Psoas muscle (tissue), 8 donors: ENCODE results near the gene FBXW8. TPM values are rescaled to one million over a fixed set of nuclear protein-coding genes. Genes with fewer than 3 reads are reported as not detected.

ENCODE experiments used
- ATAC-seq, 4 donors: fragments of 200-7000 bp; cut with Tn5 transposase; one replicate each; pipeline ENCODE4 v1.9.1; 2020; ENCODE audit warnings: moderate library complexity in 3 of 4, mild to moderate bottlenecking in 2 of 4
- DNase-seq, 2 donors: peaks; one replicate each; pipeline ENCODE4 v3.0.0-alpha.2; 2020
- H3K27ac ChIP-seq: fragments of 200-600 bp; one replicate; pipeline ENCODE4 v1.8.0; 2022
- H3K27me3 ChIP-seq, 3 donors: fragments of 200-600 bp in 1 of 3; one replicate each; pipeline versions ENCODE4 v1.6.1 to v1.8.0; 2013 to 2022; ENCODE audit warnings: low read length in 2 of 3, mild to moderate bottlenecking in 2 of 3, moderate library complexity in 1 of 3; ENCODE audit not compliant: insufficient read depth in 3 of 3
- H3K36me3 ChIP-seq, 2 donors: fragments of 200-600 bp in 1 of 2; one replicate each; pipeline versions ENCODE4 v1.6.1 to v1.8.0; 2013 to 2022; ENCODE audit warnings: low read depth in 1 of 2, mild to moderate bottlenecking in 1 of 2, moderate library complexity in 1 of 2; ENCODE audit not compliant: insufficient read depth in 1 of 2
- H3K4me1 ChIP-seq: fragments of 200-600 bp; one replicate; pipeline ENCODE4 v1.8.0; 2022
- H3K4me3 ChIP-seq: fragments of 200-600 bp; one replicate; pipeline ENCODE4 v1.8.0; 2022; ENCODE audit warnings: mild to moderate bottlenecking
- H3K9me3 ChIP-seq: fragments of 200-600 bp; one replicate; pipeline ENCODE4 v1.8.0; 2022
- CTCF ChIP-seq: fragments of 200-600 bp; IDR thresholded peaks from one replicate; pipeline ENCODE4 v1.8.0; 2022; ENCODE audit warnings: antibody characterized with exemption
- WGBS, 3 donors: extraction: QIAGEN DNeasy Blood & Tissue Kit; methylation state at CpG; one replicate each; pipeline versions ENCODE4 v1.1.6 to v1.1.7; 2013; 5-methylcytosine and 5-hydroxymethylcytosine counted together
- intact Hi-C, 2 donors: fragments of 100-400 bp; cut with DNase I; formaldehyde crosslinking; loops; one replicate each; pipeline versions ENCODE4 v1.11.0 to v1.14.2; 2022
- polyA plus RNA-seq, 3 donors: library from polyadenylated mRNA; stranded (reverse); fragments of 200-250 nt; gene quantifications; one replicate each; pipeline ENCODE4 v1.2.3, GENCODE V29; 2013
- total RNA-seq, 4 donors: library from RNA; stranded (reverse); fragmentation: NEBNext Ultra II Directional in 2 of 4; extraction: Animal tissue kit (Norgen Biotek cat#: 25700) in 2 of 4; gene quantifications; one replicate each; pipeline versions ENCODE4 v1.2.1 to v1.2.4, GENCODE V29; 2021 to 2023
- donor health status: healthy with polysubstance abuse.
- donor health status: DM: no; HTN: no; CAD: no; lungs with moderate emphysema.
- donor health status: Bipolar disorder and iron deficiency.
- donor health status: healthy.
- donor health status: DM: yes; HTN: yes; CAD: no.
- donor health status: DM: no; HTN: no; CAD: no.
- donor health status: DM: no; HTN: no; CAD: no.
- donor health status: DM: yes; HTN: yes; CAD: no.

Gene FBXW8
- total and polyA plus RNA-seq, 7 donors, result 1.1 to 5.7 (median 3.0) TPM

GRCh38 chr12:117010693-117011451 is 100.1 kb downstream of the FBXW8 start:
- ATAC-seq (no peak), DNase-seq (no peak)
- H3K27me3 ChIP-seq, result no peaks in the 10 kb centered on the region
- 78 to 82% (median 81%) methylated on average over 17 of the region's 17 CpGs for WGBS, 3 donors
- H3K4me3 ChIP-seq, result no peak overlapping the region
- H3K4me1 ChIP-seq, result no peaks in the 10 kb centered on the region
- intact Hi-C loops, result no loop called here
- peaks cover 12% of the 10 kb centered on the region for H3K9me3 ChIP-seq
- H3K36me3 ChIP-seq, result peaks cover 0 to 48% of the 10 kb centered on the region in 2 donors
- no peak for TF ChIP-seq CTCF
- no peak overlapping the region for H3K27ac ChIP-seq

- H3K36me3 ChIP-seq, result peaks cover 0 to 42% of the 10 kb centered on the region in 2 donors
- TF ChIP-seq CTCF, result no peak
- no peaks in the 10 kb centered on the region for H3K4me1 ChIP-seq
- 67 to 74% (median 73%) methylated on average over 4 of the region's 4 CpGs for WGBS, 3 donors
- no peak overlapping the region for H3K4me3 ChIP-seq
- no peak overlapping the region for H3K27ac ChIP-seq
- no peak for DNase-seq
- intact Hi-C loops, result no loop called here
- no peak for ATAC-seq
- H3K27me3 ChIP-seq, result no peaks in the 10 kb centered on the region
- peaks cover 12% of the 10 kb centered on the region for H3K9me3 ChIP-seq
Observed at GRCh38 chr12:117011988-117012805, 101.4 kb downstream of the FBXW8 start.

- Histone ChIP-seq H3K36me3 (peaks cover 0 to 44% of the 10 kb centered on the region in 2 donors), H3K4me3 (no peak overlapping the region), H3K27ac (no peak overlapping the region), H3K27me3 (no peaks in the 10 kb centered on the region), H3K9me3 (peaks cover 12% of the 10 kb centered on the region), H3K4me1 (no peaks in the 10 kb centered on the region)
- intact Hi-C loops, result no loop called here
- ATAC-seq (no peak), DNase-seq (no peak)
- TF ChIP-seq CTCF, result no peak
- WGBS, 3 donors, result 68 to 84% (median 82%) methylated on average over 1 of the region's 1 CpG
Observed at GRCh38 chr12:117013726-117014125, 103.0 kb downstream of the FBXW8 start.

- no peaks in the 10 kb centered on the region for H3K27me3 ChIP-seq
- no peak overlapping the region for H3K4me3 ChIP-seq
- intact Hi-C loops, result no loop called here
- H3K9me3 ChIP-seq, result peaks cover 12% of the 10 kb centered on the region
- ATAC-seq (no peak), DNase-seq (no peak)
- H3K36me3 ChIP-seq, result peaks cover 0 to 44% of the 10 kb centered on the region in 2 donors
- H3K27ac ChIP-seq, result no peak overlapping the region
- WGBS, 3 donors, result 88 to 95% (median 94%) methylated on average over 8 of the region's 8 CpGs
- no peaks in the 10 kb centered on the region for H3K4me1 ChIP-seq
- no peak for TF ChIP-seq CTCF
Observed at GRCh38 chr12:117014342-117014887, 103.7 kb downstream of the FBXW8 start.
